SJCRH30 (cell line): ENCODE measurements around the gene ATP6V1A. TPM values are rescaled to one million over a fixed set of nuclear protein-coding genes. Genes with fewer than 3 reads are reported as not detected.

Experiments
- total RNA-seq: library from RNA; depleted of rRNA; stranded (reverse); fragments of >200 nt; shearing (Covaris generic); gene quantifications from 2 replicates; pipeline ENCODE4 v1.2.3, GENCODE V29; 2014; rRNA removed

ATP6V1A gene
- total RNA-seq, 1 experiment from 2014 or later = 47.5 TPM

Other genes starting within 250 kb of the ATP6V1A start
- 14.8 and 19.7 TPM in 2 replicates for gene SPICE1, start 231.9 kb upstream of the ATP6V1A start, total RNA-seq
- gene SIDT1, start 214.5 kb upstream of the ATP6V1A start, total RNA-seq = 0.20 and 0.42 TPM in 2 replicates
- 10.1 and 10.6 TPM in 2 replicates for gene USF3, start 50.4 kb upstream of the ATP6V1A start, total RNA-seq
- gene NAA50, start 786 bp upstream of the ATP6V1A start, total RNA-seq = 279 and 290 TPM in 2 replicates
- gene GRAMD1C, start 91.8 kb downstream of the ATP6V1A start, total RNA-seq = 1.6 and 2.5 TPM in 2 replicates
- gene ZDHHC23, start 201.0 kb downstream of the ATP6V1A start, total RNA-seq = 2.2 and 2.3 TPM in 2 replicates